ENCODE results near the gene TNKS1BP1.

TNKS1BP1 gene

GRCh38 chr11:57251491-57252104, 73.2 kb downstream of the TNKS1BP1 start:
- no peak for TF ChIP-seq CTCF (conservative IDR thresholded peaks at IDR 0.05; ENCODE audit: control insufficient read depth, insufficient read depth, low read depth, low read length)
- peak; percentile 41 for DNase-seq (ENCODE audit: low read depth)
- H3K4me3 ChIP-seq (ENCODE audit: control insufficient read depth, low read depth, low read length): no peak overlapping the region

- no peak for TF ChIP-seq CTCF (conservative IDR thresholded peaks at IDR 0.05; ENCODE audit: control insufficient read depth, insufficient read depth, low read depth, low read length)
These were observed 73.7 kb downstream of the TNKS1BP1 start for GRCh38 chr11:57251037-57251436.

More at GRCh38 chr11:57251037-57251436, 73.7 kb downstream of the TNKS1BP1 start:
- H3K4me3 ChIP-seq (ENCODE audit: control insufficient read depth, low read depth, low read length): no peak overlapping the region
- DNase-seq (ENCODE audit: low read depth): no peak

Measured in fibroblast of mammary gland (primary cell).